Esophagus (tissue), 2 donors: ENCODE results near the gene AKAP8. TPM values are rescaled to one million over a fixed set of nuclear protein-coding genes. Genes with fewer than 3 reads are reported as not detected.

Experiments used
- H3K27ac ChIP-seq, 2 donors: one replicate each; pipeline ENCODE4 v1.5.1; 2013; ENCODE audit warnings: low read depth in 2 of 2, mild to moderate bottlenecking in 2 of 2, inconsistent platforms in 1 of 2, low read length in 1 of 2, moderate library complexity in 1 of 2
- H3K27me3 ChIP-seq, 2 donors: one replicate each; pipeline ENCODE4 v1.6.1; 2013; ENCODE audit warnings: low read length in 2 of 2, control low read depth in 1 of 2, mild to moderate bottlenecking in 1 of 2; ENCODE audit not compliant: insufficient read depth in 2 of 2, control insufficient read depth in 1 of 2
- H3K36me3 ChIP-seq, 2 donors: one replicate each; pipeline ENCODE4 v1.6.1; 2013; ENCODE audit warnings: low read length in 1 of 2; ENCODE audit not compliant: control insufficient read depth in 2 of 2, insufficient read depth in 2 of 2
- H3K4me1 ChIP-seq, 2 donors: one replicate each; pipeline ENCODE4 v1.6.1; 2013; ENCODE audit warnings: low read length in 1 of 2; ENCODE audit not compliant: control insufficient read depth in 2 of 2, insufficient read depth in 2 of 2
- H3K4me3 ChIP-seq, 2 donors: one replicate each; pipeline ENCODE4 v1.5.1; 2013; ENCODE audit warnings: low read length in 2 of 2, mild to moderate bottlenecking in 2 of 2, low read depth in 1 of 2, moderate library complexity in 1 of 2
- H3K9me3 ChIP-seq, 2 donors: one replicate each; pipeline ENCODE4 v1.6.1; 2013; ENCODE audit warnings: mild to moderate bottlenecking in 2 of 2, low read depth in 1 of 2, low read length in 1 of 2, moderate library complexity in 1 of 2; ENCODE audit not compliant: control insufficient read depth in 2 of 2, insufficient read depth in 1 of 2
- WGBS, 2 donors: extraction: QIAGEN DNeasy Blood & Tissue Kit; methylation state at CpG; one replicate each; pipeline ENCODE4 v1.1.7; 2013; 5-methylcytosine and 5-hydroxymethylcytosine counted together
- polyA plus RNA-seq, 2 donors: library from polyadenylated mRNA; stranded (reverse); fragments of 200-250 nt; gene quantifications; one replicate each; pipeline ENCODE4 v1.2.3, GENCODE V29; 2013
- donor health status: healthy with polysubstance abuse.
- donor health status: Bipolar disorder and iron deficiency.

AKAP8 gene
- polyA plus RNA-seq, result 10 to 100 TPM; 13.1 to 15.0 TPM

- Histone ChIP-seq H3K27me3 (no peaks in the 10 kb centered on the region), H3K36me3 (peaks cover 0 to 2% of the 10 kb centered on the region in 2 donors), H3K9me3 (no peaks in the 10 kb centered on the region), H3K4me3 (peak within 1 kb of the TSS; percentile 72 to 98), H3K4me1 (peaks cover 9 to 11% of the 10 kb centered on the region in 2 donors), H3K27ac (peak within 1 kb of the TSS; percentile 96 to 98)
- WGBS, 2 donors, result 0% methylated on average over 96 to 111 of the region's 111 CpGs
These were observed at the start of gene AKAP8 for GRCh38 chr19:15379083-15379998. Gene AKAP8 (minus strand): TSS chr19:15379787. CDS start chr19:15379731, 56 bp downstream.

- no peak overlapping the region for H3K4me3 ChIP-seq
- H3K9me3 ChIP-seq, result peaks cover 0 to 5% of the 10 kb centered on the region in 2 donors
- peaks cover 13 to 50% of the 10 kb centered on the region in 2 donors for H3K36me3 ChIP-seq
- no peak overlapping the region for H3K27ac ChIP-seq
- no peaks in the 10 kb centered on the region for H3K27me3 ChIP-seq
- peaks cover 10 to 18% of the 10 kb centered on the region in 2 donors for H3K4me1 ChIP-seq
- 91 to 92% methylated on average over 34 to 35 of the region's 35 CpGs for WGBS, 2 donors
These were observed 48.4 kb upstream of the AKAP8 start for GRCh38 chr19:15427991-15428471.

GRCh38 chr19:15427350-15427700 is 47.7 kb upstream of the AKAP8 start:
- no peaks in the 10 kb centered on the region for H3K27me3 ChIP-seq
- H3K4me1 ChIP-seq, result peaks cover 10 to 18% of the 10 kb centered on the region in 2 donors
- WGBS, 2 donors, result 96 to 98% methylated on average over 25 of the region's 25 CpGs
- H3K36me3 ChIP-seq, result peaks cover 17 to 56% of the 10 kb centered on the region in 2 donors
- H3K4me3 ChIP-seq, result no peak overlapping the region
- H3K27ac ChIP-seq, result no peak overlapping the region
- peaks cover 0 to 6% of the 10 kb centered on the region in 2 donors for H3K9me3 ChIP-seq

- H3K4me3 ChIP-seq, result no peak overlapping the region
- H3K27ac ChIP-seq, result no peak overlapping the region
- 87% methylated on average over 16 of the region's 16 CpGs for WGBS, 2 donors
- H3K36me3 ChIP-seq, result peaks cover 17 to 56% of the 10 kb centered on the region in 2 donors
- H3K9me3 ChIP-seq, result peaks cover 0 to 6% of the 10 kb centered on the region in 2 donors
- H3K4me1 ChIP-seq, result peaks cover 10 to 15% of the 10 kb centered on the region in 2 donors
- H3K27me3 ChIP-seq, result no peaks in the 10 kb centered on the region
These were observed 47.1 kb upstream of the AKAP8 start for GRCh38 chr19:15426485-15427349.

- WGBS, 2 donors, result 92 to 95% methylated on average over 30 to 35 of the region's 36 CpGs
These were observed 45.8 kb upstream of the AKAP8 start for GRCh38 chr19:15425321-15425950.

GRCh38 chr19:15424692-15425272 is 45.2 kb upstream of the AKAP8 start:
- no peaks in the 10 kb centered on the region for H3K27me3 ChIP-seq
- H3K4me1 ChIP-seq, result peaks cover 0 to 3% of the 10 kb centered on the region in 2 donors
- H3K27ac ChIP-seq, result no peak overlapping the region
- H3K4me3 ChIP-seq, result no peak overlapping the region
- peaks cover 17 to 55% of the 10 kb centered on the region in 2 donors for H3K36me3 ChIP-seq
- peaks cover 0 to 6% of the 10 kb centered on the region in 2 donors for H3K9me3 ChIP-seq
- WGBS, 2 donors, result 97 to 98% methylated on average over 32 to 38 of the region's 38 CpGs

More at GRCh38 chr19:15425321-15425950, 45.8 kb upstream of the AKAP8 start:
- H3K27ac ChIP-seq, result no peak overlapping the region
- H3K9me3 ChIP-seq, result peaks cover 0 to 6% of the 10 kb centered on the region in 2 donors
- peaks cover 17 to 56% of the 10 kb centered on the region in 2 donors for H3K36me3 ChIP-seq
- H3K4me3 ChIP-seq, result no peak overlapping the region
- no peaks in the 10 kb centered on the region for H3K27me3 ChIP-seq
- peaks cover 0 to 3% of the 10 kb centered on the region in 2 donors for H3K4me1 ChIP-seq

GRCh38 chr19:15424121-15424520 is 44.5 kb upstream of the AKAP8 start:
- peaks cover 0 to 3% of the 10 kb centered on the region in 2 donors for H3K4me1 ChIP-seq
- no peak overlapping the region for H3K4me3 ChIP-seq
- H3K9me3 ChIP-seq, result peaks cover 0 to 6% of the 10 kb centered on the region in 2 donors
- 96 to 99% methylated on average over 13 of the region's 13 CpGs for WGBS, 2 donors
- H3K36me3 ChIP-seq, result peaks cover 17 to 51% of the 10 kb centered on the region in 2 donors
- H3K27me3 ChIP-seq, result no peaks in the 10 kb centered on the region
- H3K27ac ChIP-seq, result no peak overlapping the region

DNA sequence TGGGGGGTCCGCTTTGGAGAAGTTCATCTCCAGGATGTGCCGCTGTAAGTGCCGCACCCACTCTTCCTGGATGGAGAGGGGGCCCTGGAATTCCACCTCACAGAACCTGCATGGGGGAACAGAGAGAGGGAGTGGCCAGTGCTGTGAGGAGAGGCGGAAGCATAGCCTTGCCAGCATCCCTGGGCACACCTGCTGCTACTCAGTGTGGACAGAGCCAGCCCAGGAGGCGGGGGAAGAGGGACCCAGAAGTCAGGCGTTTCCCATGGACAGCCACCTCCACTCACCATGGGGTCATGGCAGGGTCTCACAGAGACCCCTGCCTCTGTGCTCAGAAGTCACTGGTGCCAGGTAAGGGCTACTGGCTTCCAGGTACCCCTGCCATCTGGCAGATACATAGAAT is 43.5 kb upstream of the AKAP8 start:
- Histone ChIP-seq H3K4me1 (no peaks in the 10 kb centered on the region), H3K36me3 (peaks cover 17 to 48% of the 10 kb centered on the region in 2 donors), H3K4me3 (no peak overlapping the region), H3K9me3 (peaks cover 0 to 6% of the 10 kb centered on the region in 2 donors), H3K27me3 (no peaks in the 10 kb centered on the region), H3K27ac (no peak overlapping the region)
- 94 to 98% methylated on average over 6 of the region's 6 CpGs for WGBS, 2 donors
